ENCODE data around the gene NCKAP5.

Gene NCKAP5

GRCh38 chr2:133532919-133533318, 35.3 kb downstream of the NCKAP5 start:
- Histone ChIP-seq H2AFZ (ENCODE audit: low read length) (no peak overlapping the region), H3K36me3 (replicated peaks in 1 of 2; ENCODE audit: control insufficient read depth in 2 of 2, insufficient read depth in 2 of 2, low read length in 2 of 2) (peaks cover 0 to 62% of the 10 kb centered on the region in 2 donors), H3K9ac (ENCODE audit: low read depth, low read length, poor library complexity) (no peak overlapping the region), H3K79me1 (ENCODE audit: low read depth, low read length) (no peaks in the 10 kb centered on the region), H3K27ac (replicated peaks; ENCODE audit: low read length) (no peak overlapping the region), H3K4me3 (ENCODE audit: low read length in 2 of 2) (no peak overlapping the region), H3K27me3 (ENCODE audit: control insufficient read depth in 3 of 3, insufficient read depth in 3 of 3, low read depth in 1 of 3, low read length in 3 of 3) (no peaks in the 10 kb centered on the region), H2AK5ac (ENCODE audit: low read depth, low read length) (no peak overlapping the region), H2BK12ac (ENCODE audit: low read length) (no peak overlapping the region), H4K8ac (ENCODE audit: low read depth, low read length) (no peak overlapping the region), H3K4ac (ENCODE audit: low read length) (no peak overlapping the region), H2BK5ac (ENCODE audit: low read length) (no peak overlapping the region), H3K18ac (ENCODE audit: low read length) (no peak overlapping the region), H3K23ac (ENCODE audit: low read depth, low read length, poor library complexity) (no peak overlapping the region), H2BK15ac (ENCODE audit: low read length) (no peak overlapping the region), H3K4me1 (ENCODE audit: control insufficient read depth in 2 of 2, insufficient read depth in 1 of 2, low read depth in 1 of 2, low read length in 2 of 2) (peaks cover 1 to 2% of the 10 kb centered on the region in 2 donors), H3K4me2 (ENCODE audit: insufficient read depth, low read length, poor library complexity, severe bottlenecking) (no peak overlapping the region), H3K9me3 (replicated peaks in 1 of 2; ENCODE audit: control insufficient read depth in 2 of 2, insufficient read depth in 1 of 2, low read depth in 1 of 2, low read length in 2 of 2) (peaks cover 0 to 39% of the 10 kb centered on the region in 2 donors), H3K14ac (ENCODE audit: low read length) (no peak overlapping the region), H4K91ac (ENCODE audit: low read depth, low read length, poor library complexity) (no peak overlapping the region), H2BK120ac (ENCODE audit: low read depth, low read length) (no peak overlapping the region)
- no peak for DNase-seq (ENCODE audit: low spot score)
- no CpG with 5 or more reads among the region's 4 CpGs for WGBS, 2 donors (ENCODE audit: extremely low coverage in 2 of 2, insufficient read length in 2 of 2, insufficient replicate concordance in 1 of 2)

DNA sequence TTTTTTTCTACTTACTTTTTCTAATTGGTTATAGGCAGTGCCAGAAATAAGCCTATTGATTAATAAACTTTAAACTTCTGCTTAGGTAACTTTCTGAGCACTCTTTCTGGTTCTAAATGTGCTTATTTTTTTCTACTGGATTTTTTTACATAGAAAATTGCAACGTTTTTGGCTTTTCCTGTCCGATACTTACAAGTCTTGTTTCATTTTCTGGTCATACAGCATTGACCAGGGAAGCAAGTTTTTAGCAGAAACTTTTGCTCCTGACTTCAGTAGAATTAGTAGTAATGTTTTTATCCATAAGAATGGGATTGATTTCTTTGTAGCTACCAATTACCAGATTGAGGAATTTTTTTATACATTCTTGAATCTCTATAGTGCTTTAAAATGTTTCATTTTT, 36.9 kb downstream of the NCKAP5 start:
- Histone ChIP-seq H3K4me1 (ENCODE audit: control insufficient read depth in 2 of 2, insufficient read depth in 1 of 2, low read depth in 1 of 2, low read length in 2 of 2) (peaks cover 1 to 4% of the 10 kb centered on the region in 2 donors), H4K91ac (ENCODE audit: low read depth, low read length, poor library complexity) (no peak overlapping the region), H3K27ac (replicated peaks; ENCODE audit: low read length) (no peak overlapping the region), H3K4ac (ENCODE audit: low read length) (no peak overlapping the region), H2BK12ac (ENCODE audit: low read length) (no peak overlapping the region), H3K9me3 (replicated peaks in 1 of 2; ENCODE audit: control insufficient read depth in 2 of 2, insufficient read depth in 1 of 2, low read depth in 1 of 2, low read length in 2 of 2) (peaks cover 0 to 23% of the 10 kb centered on the region in 2 donors), H3K9ac (ENCODE audit: low read depth, low read length, poor library complexity) (no peak overlapping the region), H2AFZ (ENCODE audit: low read length) (no peak overlapping the region), H2AK5ac (ENCODE audit: low read depth, low read length) (no peak overlapping the region), H3K14ac (ENCODE audit: low read length) (no peak overlapping the region), H4K8ac (ENCODE audit: low read depth, low read length) (no peak overlapping the region), H3K4me3 (ENCODE audit: low read length in 2 of 2) (no peak overlapping the region), H3K18ac (ENCODE audit: low read length) (no peak overlapping the region), H3K36me3 (replicated peaks in 1 of 2; ENCODE audit: control insufficient read depth in 2 of 2, insufficient read depth in 2 of 2, low read length in 2 of 2) (peaks cover 0 to 62% of the 10 kb centered on the region in 2 donors), H2BK120ac (ENCODE audit: low read depth, low read length) (no peak overlapping the region), H2BK5ac (ENCODE audit: low read length) (no peak overlapping the region), H3K23ac (ENCODE audit: low read depth, low read length, poor library complexity) (no peak overlapping the region), H3K27me3 (ENCODE audit: control insufficient read depth in 3 of 3, insufficient read depth in 3 of 3, low read depth in 1 of 3, low read length in 3 of 3) (no peaks in the 10 kb centered on the region), H3K4me2 (ENCODE audit: insufficient read depth, low read length, poor library complexity, severe bottlenecking) (no peak overlapping the region), H3K79me1 (ENCODE audit: low read depth, low read length) (no peaks in the 10 kb centered on the region), H2BK15ac (ENCODE audit: low read length) (no peak overlapping the region)
- DNase-seq (ENCODE audit: low spot score): no peak
- no CpG with 5 or more reads among the region's 2 CpGs for WGBS, 2 donors (ENCODE audit: extremely low coverage in 2 of 2, insufficient read length in 2 of 2, insufficient replicate concordance in 1 of 2)

- no peak overlapping the region for H2AK5ac ChIP-seq (ENCODE audit: low read depth, low read length)
- H2BK15ac ChIP-seq (ENCODE audit: low read length): no peak overlapping the region
- H2BK120ac ChIP-seq (ENCODE audit: low read depth, low read length): no peak overlapping the region
- H2BK5ac ChIP-seq (ENCODE audit: low read length): no peak overlapping the region
- no peak overlapping the region for H3K9ac ChIP-seq (ENCODE audit: low read depth, low read length, poor library complexity)
- H3K27me3 ChIP-seq (ENCODE audit: control insufficient read depth in 3 of 3, insufficient read depth in 3 of 3, low read depth in 1 of 3, low read length in 3 of 3): no peaks in the 10 kb centered on the region
- no peaks in the 10 kb centered on the region for H3K79me1 ChIP-seq (ENCODE audit: low read depth, low read length)
- no peak overlapping the region for H3K4me3 ChIP-seq (ENCODE audit: low read length in 2 of 2)
- no peak overlapping the region for H2BK12ac ChIP-seq (ENCODE audit: low read length)
- H3K36me3 ChIP-seq (replicated peaks in 1 of 2; ENCODE audit: control insufficient read depth in 2 of 2, insufficient read depth in 2 of 2, low read length in 2 of 2): peaks cover 0 to 62% of the 10 kb centered on the region in 2 donors
- no peak for DNase-seq (ENCODE audit: low spot score)
- H3K4me2 ChIP-seq (ENCODE audit: insufficient read depth, low read length, poor library complexity, severe bottlenecking): no peak overlapping the region
- H3K14ac ChIP-seq (ENCODE audit: low read length): no peak overlapping the region
- H3K27ac ChIP-seq (replicated peaks; ENCODE audit: low read length): no peak overlapping the region
- no peak overlapping the region for H3K18ac ChIP-seq (ENCODE audit: low read length)
- peaks cover 1 to 4% of the 10 kb centered on the region in 2 donors for H3K4me1 ChIP-seq (ENCODE audit: control insufficient read depth in 2 of 2, insufficient read depth in 1 of 2, low read depth in 1 of 2, low read length in 2 of 2)
- H3K9me3 ChIP-seq (replicated peaks in 1 of 2; ENCODE audit: control insufficient read depth in 2 of 2, insufficient read depth in 1 of 2, low read depth in 1 of 2, low read length in 2 of 2): peaks cover 0 to 16% of the 10 kb centered on the region in 2 donors
- no peak overlapping the region for H3K4ac ChIP-seq (ENCODE audit: low read length)
- no peak overlapping the region for H2AFZ ChIP-seq (ENCODE audit: low read length)
- H4K91ac ChIP-seq (ENCODE audit: low read depth, low read length, poor library complexity): no peak overlapping the region
- no peak overlapping the region for H4K8ac ChIP-seq (ENCODE audit: low read depth, low read length)
- no peak overlapping the region for H3K23ac ChIP-seq (ENCODE audit: low read depth, low read length, poor library complexity)
These were observed 37.6 kb downstream of the NCKAP5 start for GRCh38 chr2:133530645-133531044.

DNA sequence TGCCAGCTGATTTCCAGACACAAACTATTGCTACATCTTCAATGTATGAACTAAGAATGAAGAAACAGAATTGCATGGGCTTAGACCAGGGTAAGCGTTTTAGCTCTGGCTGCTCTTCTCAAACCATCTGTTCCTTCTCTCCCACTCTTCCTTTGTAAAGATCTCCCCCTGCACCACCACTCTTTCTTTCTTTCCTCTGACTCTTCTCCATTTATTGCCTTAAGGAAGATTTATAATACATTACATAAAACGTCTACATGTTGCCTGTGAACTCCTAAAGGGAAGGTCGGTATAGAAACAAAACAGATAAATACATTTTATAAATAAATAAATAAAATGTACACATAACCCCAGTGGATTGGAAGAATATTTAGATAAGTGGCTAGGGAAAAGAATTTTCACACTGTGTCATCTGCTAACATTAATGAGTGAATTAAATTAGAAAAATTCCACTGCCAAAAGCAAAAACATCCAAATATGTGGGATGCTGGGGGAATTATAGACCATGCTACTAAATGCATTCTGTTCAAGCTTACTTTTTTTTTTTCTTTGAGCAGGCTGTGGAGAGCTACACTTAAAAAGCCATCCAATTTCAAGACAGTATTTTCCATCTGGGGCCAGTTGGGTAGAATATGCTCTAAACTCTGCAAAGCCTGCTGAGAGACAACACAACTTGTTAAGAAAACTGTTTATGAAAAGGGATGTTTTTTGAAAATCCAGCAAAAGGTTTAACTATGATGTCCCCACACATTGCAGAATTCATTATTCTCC, 41.5 kb downstream of the NCKAP5 start:
- H3K4me2 ChIP-seq (ENCODE audit: insufficient read depth, low read length, poor library complexity, severe bottlenecking): no peak overlapping the region
- H3K4ac ChIP-seq (ENCODE audit: low read length): no peak overlapping the region
- no peak overlapping the region for H3K27ac ChIP-seq (replicated peaks; ENCODE audit: low read length)
- peaks cover 0 to 82% of the 10 kb centered on the region in 2 donors for H3K36me3 ChIP-seq (replicated peaks in 1 of 2; ENCODE audit: control insufficient read depth in 2 of 2, insufficient read depth in 2 of 2, low read length in 2 of 2)
- no peaks in the 10 kb centered on the region for H3K27me3 ChIP-seq (ENCODE audit: control insufficient read depth in 3 of 3, insufficient read depth in 3 of 3, low read depth in 1 of 3, low read length in 3 of 3)
- peaks cover 0 to 14% of the 10 kb centered on the region in 2 donors for H3K9me3 ChIP-seq (replicated peaks in 1 of 2; ENCODE audit: control insufficient read depth in 2 of 2, insufficient read depth in 1 of 2, low read depth in 1 of 2, low read length in 2 of 2)
- no peak overlapping the region for H2BK12ac ChIP-seq (ENCODE audit: low read length)
- H3K9ac ChIP-seq (ENCODE audit: low read depth, low read length, poor library complexity): no peak overlapping the region
- H2AK5ac ChIP-seq (ENCODE audit: low read depth, low read length): no peak overlapping the region
- no peak overlapping the region for H2BK5ac ChIP-seq (ENCODE audit: low read length)
- no peak overlapping the region for H2BK15ac ChIP-seq (ENCODE audit: low read length)
- no peaks in the 10 kb centered on the region for H3K79me1 ChIP-seq (ENCODE audit: low read depth, low read length)
- H3K4me3 ChIP-seq (ENCODE audit: low read length in 2 of 2): no peak overlapping the region
- H3K18ac ChIP-seq (ENCODE audit: low read length): no peak overlapping the region
- no peak overlapping the region for H2AFZ ChIP-seq (ENCODE audit: low read length)
- no peak for DNase-seq (ENCODE audit: low spot score)
- H4K8ac ChIP-seq (ENCODE audit: low read depth, low read length): no peak overlapping the region
- no peak overlapping the region for H3K14ac ChIP-seq (ENCODE audit: low read length)
- no peak overlapping the region for H4K91ac ChIP-seq (ENCODE audit: low read depth, low read length, poor library complexity)
- no peak overlapping the region for H3K23ac ChIP-seq (ENCODE audit: low read depth, low read length, poor library complexity)
- peaks cover 1 to 4% of the 10 kb centered on the region in 2 donors for H3K4me1 ChIP-seq (ENCODE audit: control insufficient read depth in 2 of 2, insufficient read depth in 1 of 2, low read depth in 1 of 2, low read length in 2 of 2)
- no CpG with 5 or more reads among the region's 3 CpGs for WGBS, 2 donors (ENCODE audit: extremely low coverage in 2 of 2, insufficient read length in 2 of 2, insufficient replicate concordance in 1 of 2)
- no peak overlapping the region for H2BK120ac ChIP-seq (ENCODE audit: low read depth, low read length)
